CD4-positive, alpha-beta T cell (primary cell): ENCODE data around the gene CGB2. TPM values are rescaled to one million over a fixed set of nuclear protein-coding genes. Genes with fewer than 3 reads are reported as not detected.

Source experiments
- ATAC-seq: fragments of 200-7000 bp; cut with Tn5 transposase; one replicate; pipeline ENCODE4 v1.10.0; 2022; ENCODE audit warnings: mild to moderate bottlenecking; ENCODE audit not compliant: poor library complexity
- CTCF ChIA-PET: fragments of 350-600 bp; sonication (Branson Sonifier 250); formaldehyde crosslinking; loops from one replicate; lab custom pipeline; 2021; ENCODE audit warnings: antibody characterized with exemption, inconsistent platforms; lab: Charles Lee
- POLR2A ChIA-PET: fragments of 350-600 bp; sonication (Branson Sonifier 250); formaldehyde crosslinking; loops from one replicate; lab custom pipeline; 2021; ENCODE audit warnings: antibody characterized with exemption, inconsistent platforms; lab: Charles Lee
- DNase-seq, 14 experiments: peaks; one replicate each; pipeline ENCODE4 v3.0.0-alpha.2; 2013 to 2020; ENCODE audit warnings: mixed read lengths in 2 of 14
- H3K27ac ChIP-seq, 2 donors: one replicate each; pipeline versions ENCODE4 v1.5.1 to v1.7.0; 2013; ENCODE audit warnings: low read length in 2 of 2, low read depth in 1 of 2, mild to moderate bottlenecking in 1 of 2
- H3K27me3 ChIP-seq, 2 experiments: 1 replicate in 1 of 2; 2 replicates in 1 of 2; pipeline versions ENCODE4 v1.6.1 to v1.7.0; 2013; ENCODE audit warnings: low read length in 2 of 2, control low read depth in 1 of 2, mild to moderate bottlenecking in 1 of 2, moderate library complexity in 1 of 2; ENCODE audit not compliant: insufficient read depth in 2 of 2, control insufficient read depth in 1 of 2
- H3K36me3 ChIP-seq: one replicate; pipeline ENCODE4 v1.6.1; 2013; ENCODE audit warnings: low read length, control low read depth; ENCODE audit not compliant: insufficient read depth
- H3K4me1 ChIP-seq: one replicate; pipeline ENCODE4 v1.6.1; 2013; ENCODE audit warnings: low read length, control low read depth; ENCODE audit not compliant: insufficient read depth
- H3K4me3 ChIP-seq: one replicate; pipeline ENCODE4 v1.5.1; 2013; ENCODE audit warnings: mild to moderate bottlenecking, low read length, moderate library complexity
- H3K9me3 ChIP-seq, 2 experiments: 1 replicate in 1 of 2; 2 replicates in 1 of 2; pipeline versions ENCODE4 v1.6.1 to v1.7.0; 2013; ENCODE audit warnings: low read length in 2 of 2, mild to moderate bottlenecking in 2 of 2, control low read depth in 1 of 2, moderate library complexity in 1 of 2; ENCODE audit not compliant: control insufficient read depth in 1 of 2, insufficient read depth in 1 of 2
- H3K27ac Mint-ChIP-seq: one replicate; pipeline ENCODE4 v1.8.0; 2020; ENCODE audit warnings: mixed read lengths
- H3K27me3 Mint-ChIP-seq: one replicate; pipeline ENCODE4 v1.8.0; 2021; ENCODE audit warnings: mixed read lengths
- H3K36me3 Mint-ChIP-seq: one replicate; pipeline ENCODE4 v1.8.0; 2021; ENCODE audit warnings: low read depth, mixed read lengths
- H3K4me1 Mint-ChIP-seq: one replicate; pipeline ENCODE4 v1.8.0; 2021; ENCODE audit warnings: low read depth, mixed read lengths
- H3K4me3 Mint-ChIP-seq: one replicate; pipeline ENCODE4 v1.8.0; 2020; ENCODE audit warnings: mild to moderate bottlenecking, mixed read lengths
- H3K9me3 Mint-ChIP-seq: one replicate; pipeline ENCODE4 v1.8.0; 2020; ENCODE audit warnings: mixed read lengths
- intact Hi-C, 2 experiments: fragments of 100-400 bp; cut with DNase I in 1 of 2; cut with micrococcal nuclease in 1 of 2; formaldehyde crosslinking; loops; one replicate each; pipeline versions ENCODE4 v1.15.1 to v1.9.0; 2023 to 2025; cut with DNase I, micrococcal nuclease
- total RNA-seq, 174 experiments: library from RNA in 2 of 174; stranded (reverse) in 2 of 174; gene quantifications; one replicate each; pipeline ENCODE4 v1.2.3 and lab custom pipeline; 2021 to 2026
- TF ChIP-seq, protein P1 (sequence below): fragments of 200-600 bp; IDR thresholded peaks from one replicate; pipeline ENCODE4 v1.8.0; 2022; ENCODE audit warnings: antibody characterized with exemption, mild to moderate bottlenecking

Gene CGB2
- total RNA-seq, 2 experiments from 2014 or later: not detected

GRCh38 chr19:48991011-48991609 is 40.6 kb upstream of the CGB2 start:
- H3K4me3 Mint-ChIP-seq: no peak overlapping the region
- peak in 1 of 14 experiments; percentile 37 for DNase-seq
- no peaks in the 10 kb centered on the region for H3K9me3 Mint-ChIP-seq
- H3K27ac ChIP-seq: no peak overlapping the region
- POLR2A ChIA-PET: no interaction called here
- CTCF ChIA-PET: no interaction called here
- no peaks in the 10 kb centered on the region for H3K9me3 ChIP-seq
- peaks cover 43% of the 10 kb centered on the region for H3K4me1 ChIP-seq
- ATAC-seq: no peak
- no peak overlapping the region for H3K4me3 ChIP-seq
- TF ChIP-seq, protein P1, sequence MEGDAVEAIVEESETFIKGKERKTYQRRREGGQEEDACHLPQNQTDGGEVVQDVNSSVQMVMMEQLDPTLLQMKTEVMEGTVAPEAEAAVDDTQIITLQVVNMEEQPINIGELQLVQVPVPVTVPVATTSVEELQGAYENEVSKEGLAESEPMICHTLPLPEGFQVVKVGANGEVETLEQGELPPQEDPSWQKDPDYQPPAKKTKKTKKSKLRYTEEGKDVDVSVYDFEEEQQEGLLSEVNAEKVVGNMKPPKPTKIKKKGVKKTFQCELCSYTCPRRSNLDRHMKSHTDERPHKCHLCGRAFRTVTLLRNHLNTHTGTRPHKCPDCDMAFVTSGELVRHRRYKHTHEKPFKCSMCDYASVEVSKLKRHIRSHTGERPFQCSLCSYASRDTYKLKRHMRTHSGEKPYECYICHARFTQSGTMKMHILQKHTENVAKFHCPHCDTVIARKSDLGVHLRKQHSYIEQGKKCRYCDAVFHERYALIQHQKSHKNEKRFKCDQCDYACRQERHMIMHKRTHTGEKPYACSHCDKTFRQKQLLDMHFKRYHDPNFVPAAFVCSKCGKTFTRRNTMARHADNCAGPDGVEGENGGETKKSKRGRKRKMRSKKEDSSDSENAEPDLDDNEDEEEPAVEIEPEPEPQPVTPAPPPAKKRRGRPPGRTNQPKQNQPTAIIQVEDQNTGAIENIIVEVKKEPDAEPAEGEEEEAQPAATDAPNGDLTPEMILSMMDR: no peak
- H3K36me3 Mint-ChIP-seq: peaks cover 47% of the 10 kb centered on the region
- H3K36me3 ChIP-seq: peaks cover 11% of the 10 kb centered on the region
- H3K27me3 ChIP-seq: no peaks in the 10 kb centered on the region
- intact Hi-C loops: loop anchor here (5.0 to 10.0 kb wide), 6 partner anchors 136 to 626 kb away; partner anchors contain the start of genes IZUMO1 (in 1 of the 2), SLC17A7 (in 1 of the 2), SYNGR4 (in 1 of the 2) and TMEM143 (in 1 of the 2)
- H3K27me3 Mint-ChIP-seq: no peaks in the 10 kb centered on the region
- H3K4me1 Mint-ChIP-seq: peaks cover 35% of the 10 kb centered on the region
- H3K27ac Mint-ChIP-seq: no peak overlapping the region

GRCh38 chr19:48991873-48992580 is 39.7 kb upstream of the CGB2 start:
- H3K27me3 Mint-ChIP-seq: no peaks in the 10 kb centered on the region
- ChIA-PET POLR2A (interaction anchor here (0.8 to 3.3 kb wide), 4 partner anchors 25 to 346 kb away, joined by 4 to 41 read pairs (median 12); partner anchors contain the start of genes CA11, FTL, LIN7B and NUCB1), CTCF (interaction anchor here (0.5 to 2.4 kb wide), 4 partner anchors 21 to 106 kb away, joined by 3 to 15 read pairs (median 9); no protein-coding TSS in a partner anchor)
- DNase-seq (peak in 2 of 14 experiments; percentile 62 to 65), ATAC-seq (no peak)
- peak overlapping the region in 1 of 2 donors; percentile 41 for H3K27ac ChIP-seq
- intact Hi-C loops: loop anchor here (2.0 to 10.0 kb wide), 9 partner anchors 27 to 627 kb away; partner anchors contain the start of genes CYTH2 (in 1 of the 2), DHDH (in 1 of the 2), IZUMO1 (in 1 of the 2) and SLC17A7 (in 1 of the 2)
- H3K4me1 ChIP-seq: peaks cover 43% of the 10 kb centered on the region
- TF ChIP-seq, protein P1: no peak
- H3K27me3 ChIP-seq: no peaks in the 10 kb centered on the region
- H3K9me3 Mint-ChIP-seq: no peaks in the 10 kb centered on the region
- H3K4me1 Mint-ChIP-seq: peaks cover 38% of the 10 kb centered on the region
- peak overlapping the region; percentile 92 for H3K4me3 Mint-ChIP-seq
- H3K4me3 ChIP-seq: peak overlapping the region; percentile 84
- peak overlapping the region; percentile 90 for H3K27ac Mint-ChIP-seq
- H3K9me3 ChIP-seq: no peaks in the 10 kb centered on the region
- peaks cover 10% of the 10 kb centered on the region for H3K36me3 ChIP-seq
- peaks cover 39% of the 10 kb centered on the region for H3K36me3 Mint-ChIP-seq

DNA sequence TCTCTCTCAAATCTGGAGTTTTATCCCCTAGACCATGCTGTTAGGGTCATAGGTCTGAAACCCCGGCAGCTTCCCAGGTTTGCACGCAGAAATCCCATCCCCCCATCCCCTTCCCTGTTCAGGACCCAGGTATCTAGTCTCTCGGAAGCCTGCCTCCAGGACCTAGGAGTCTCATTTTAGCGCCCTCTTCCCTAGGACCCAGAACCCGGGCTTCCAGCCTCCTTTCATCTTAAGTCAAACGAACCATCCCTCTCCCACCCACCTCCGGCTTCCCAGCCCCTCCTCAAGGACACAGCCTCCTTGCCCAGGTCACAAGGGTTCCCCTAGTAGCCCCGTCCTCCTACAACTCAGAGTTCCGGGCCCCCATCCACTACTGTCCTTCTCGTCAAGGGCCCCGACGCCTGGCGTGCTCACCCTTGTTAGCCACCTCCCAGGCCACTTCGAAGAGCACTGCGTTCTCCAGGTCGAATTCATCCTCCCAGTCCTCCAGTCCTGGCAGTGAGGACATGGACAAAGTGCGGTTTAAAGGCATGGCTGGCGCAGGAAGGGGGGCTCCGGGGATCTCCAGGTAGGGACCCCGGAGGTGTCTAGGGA is 39.0 kb upstream of the CGB2 start:
- intact Hi-C loops: loop anchor here (2.0 to 10.0 kb wide), 9 partner anchors 26 to 628 kb away; partner anchors contain the start of genes CYTH2 (in 1 of the 2), DHDH (in 1 of the 2), IZUMO1 (in 1 of the 2) and SLC17A7 (in 1 of the 2)
- TF ChIP-seq, protein P1: no peak

More for the DNA sequence above, 39.0 kb upstream of the CGB2 start:
- H3K27me3 ChIP-seq: no peaks in the 10 kb centered on the region
- peak overlapping the region; percentile 90 for H3K27ac Mint-ChIP-seq
- no peaks in the 10 kb centered on the region for H3K9me3 ChIP-seq
- peaks cover 43% of the 10 kb centered on the region for H3K4me1 ChIP-seq
- H3K27me3 Mint-ChIP-seq: no peaks in the 10 kb centered on the region
- ATAC-seq (no peak), DNase-seq (peak in 2 of 14 experiments; percentile 8 to 33)
- peak overlapping the region; percentile 41 to 82 for H3K27ac ChIP-seq
- ChIA-PET POLR2A (interaction anchor here (0.8 to 3.3 kb wide), 32 partner anchors 14 to 1719 kb away, joined by 3 to 41 read pairs (median 4); partner anchors contain the start of genes AKT1S1, AP2A1, CA11 and CGB7), CTCF (interaction anchor here (0.5 to 2.4 kb wide), 17 partner anchors 13 to 725 kb away, joined by 3 to 15 read pairs (median 5); partner anchors contain the start of genes BAX, NUCB1 and PPP1R15A)
- peaks cover 34% of the 10 kb centered on the region for H3K36me3 Mint-ChIP-seq
- H3K4me3 Mint-ChIP-seq: peak overlapping the region; percentile 92
- peak overlapping the region; percentile 84 for H3K4me3 ChIP-seq
- H3K9me3 Mint-ChIP-seq: no peaks in the 10 kb centered on the region
- H3K36me3 ChIP-seq: peaks cover 10% of the 10 kb centered on the region
- H3K4me1 Mint-ChIP-seq: peaks cover 40% of the 10 kb centered on the region
